ENCODE measurements around the gene PNLIPRP2.

Gene PNLIPRP2

DNA sequence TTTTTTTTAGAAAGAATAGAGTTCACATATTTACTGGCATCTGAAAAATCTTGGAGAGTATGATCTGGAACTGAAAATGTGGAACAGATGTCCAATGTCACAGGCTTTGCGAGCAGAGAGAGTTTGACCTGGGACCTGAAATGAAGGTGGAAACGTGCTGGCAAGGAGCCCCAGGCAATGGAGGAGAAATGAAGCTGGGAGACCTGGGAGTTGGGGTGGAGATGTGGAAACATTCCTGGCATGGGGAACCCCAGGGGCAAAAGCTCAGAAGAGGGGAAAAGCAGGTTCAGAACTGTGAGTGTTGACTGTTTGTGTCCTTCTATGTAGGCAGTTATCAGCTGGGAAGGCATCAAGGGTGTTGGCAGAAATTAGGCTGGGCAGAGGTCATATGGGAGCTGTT lies 7.3 kb upstream of the PNLIPRP2 start:
- no peak for DNase-seq

DNA sequence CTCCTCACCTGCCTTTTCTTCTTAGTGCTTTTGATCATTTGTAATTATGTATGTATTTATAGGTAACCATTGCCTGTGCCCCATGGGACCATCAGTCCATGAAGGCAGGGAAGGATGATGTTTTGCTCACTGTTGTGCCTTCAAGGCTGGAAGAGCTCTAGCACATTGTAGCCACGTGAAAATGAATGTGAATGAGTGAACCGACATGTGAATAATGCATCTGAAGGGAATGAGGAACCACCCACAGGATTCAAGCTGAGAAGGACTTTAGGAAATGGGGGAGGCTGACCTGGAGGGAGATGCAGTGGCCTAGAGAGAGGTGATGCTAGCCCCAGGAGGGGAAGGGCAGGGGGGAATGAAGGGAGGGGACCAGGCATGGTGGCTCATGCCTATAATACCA lies 6.0 kb upstream of the PNLIPRP2 start:
- DNase-seq: no peak

- DNase-seq: no peak
These were observed 5.5 kb upstream of the PNLIPRP2 start for GRCh38 chr10:116615199-116615776.

DNA sequence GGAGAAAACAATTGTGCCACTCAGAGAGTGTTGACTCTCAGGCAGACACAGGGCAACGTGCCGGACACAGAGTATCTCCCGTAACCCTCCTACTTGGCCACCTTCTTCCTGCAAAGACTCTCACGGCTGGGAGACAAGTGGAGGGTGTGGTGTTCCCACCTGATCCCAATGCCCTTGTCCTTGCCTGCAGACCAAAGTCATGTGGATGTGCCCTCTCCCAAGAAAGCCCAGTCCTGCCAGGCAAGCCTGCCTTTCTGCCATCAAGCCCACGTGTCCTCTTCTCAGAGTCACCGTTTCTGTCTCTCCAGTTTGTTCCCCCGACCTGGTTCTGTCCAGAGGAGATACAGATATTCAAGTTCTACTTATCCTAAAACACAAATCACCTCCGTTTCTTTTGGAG lies 723 bp downstream of the PNLIPRP2 start:
- DNase-seq: no peak

DNA sequence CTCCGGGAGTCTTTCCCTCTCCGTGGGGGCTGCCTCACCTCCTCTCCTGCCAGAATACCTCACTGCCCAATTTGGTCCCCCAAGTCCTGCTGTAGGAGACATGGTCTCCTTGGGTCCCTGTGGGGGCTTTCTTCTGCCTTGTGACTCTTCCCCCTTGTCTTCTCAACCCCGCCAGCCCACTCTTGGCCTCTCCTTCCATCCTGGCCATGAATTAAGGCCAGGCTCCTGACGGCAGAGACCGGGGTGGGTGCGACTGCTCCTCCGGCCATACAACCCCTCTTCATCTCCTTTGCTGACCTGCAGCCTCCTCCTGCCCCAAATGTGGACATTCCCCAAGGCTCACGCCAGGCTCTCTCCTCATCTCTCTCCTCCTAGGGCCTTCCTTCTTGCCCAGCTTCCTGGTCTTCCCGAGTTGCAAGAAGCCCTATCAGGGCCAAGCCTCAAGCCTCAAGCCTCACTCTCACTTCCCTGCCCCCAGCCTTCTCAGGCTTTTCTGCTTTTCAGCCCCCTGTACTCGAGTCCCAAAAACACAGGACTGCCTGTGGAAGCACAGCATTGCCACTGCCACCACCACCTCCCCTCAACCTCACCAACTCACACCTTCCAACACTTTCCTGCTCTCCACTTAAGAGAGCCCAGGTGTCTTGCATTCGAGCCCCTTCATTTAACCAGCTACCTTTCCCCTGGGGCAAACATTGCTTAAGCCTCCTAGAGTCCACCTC lies 1.3 kb downstream of the PNLIPRP2 start:
- DNase-seq: no peak

DNA sequence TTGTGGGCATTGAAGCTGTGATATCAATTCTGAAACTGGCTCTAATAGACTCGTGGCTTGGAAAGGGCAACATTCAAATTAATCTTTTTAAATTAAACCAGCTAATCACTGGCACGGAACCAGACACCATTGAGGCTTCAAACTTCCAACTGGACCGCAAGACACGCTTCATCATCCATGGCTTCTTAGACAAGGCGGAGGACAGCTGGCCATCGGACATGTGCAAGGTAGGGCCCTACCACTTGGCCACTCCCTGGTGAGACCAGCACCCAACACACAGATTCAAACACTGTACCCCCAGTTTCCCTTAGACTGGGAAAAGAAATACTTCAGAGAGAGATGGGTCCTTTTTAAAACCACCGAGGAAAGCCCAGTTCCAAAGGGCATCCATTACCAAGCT lies 5.1 kb downstream of the PNLIPRP2 start:
- DNase-seq: no peak

- DNase-seq: no peak
These were observed 6.1 kb downstream of the PNLIPRP2 start for GRCh38 chr10:116626815-116627214.

GRCh38 chr10:116627386-116627933 lies 6.7 kb downstream of the PNLIPRP2 start:
- DNase-seq: no peak

GRCh38 chr10:116629340-116629739 lies 8.6 kb downstream of the PNLIPRP2 start:
- DNase-seq: no peak

- DNase-seq: no peak
These were observed 9.3 kb downstream of the PNLIPRP2 start for GRCh38 chr10:116630020-116630419.

DNA sequence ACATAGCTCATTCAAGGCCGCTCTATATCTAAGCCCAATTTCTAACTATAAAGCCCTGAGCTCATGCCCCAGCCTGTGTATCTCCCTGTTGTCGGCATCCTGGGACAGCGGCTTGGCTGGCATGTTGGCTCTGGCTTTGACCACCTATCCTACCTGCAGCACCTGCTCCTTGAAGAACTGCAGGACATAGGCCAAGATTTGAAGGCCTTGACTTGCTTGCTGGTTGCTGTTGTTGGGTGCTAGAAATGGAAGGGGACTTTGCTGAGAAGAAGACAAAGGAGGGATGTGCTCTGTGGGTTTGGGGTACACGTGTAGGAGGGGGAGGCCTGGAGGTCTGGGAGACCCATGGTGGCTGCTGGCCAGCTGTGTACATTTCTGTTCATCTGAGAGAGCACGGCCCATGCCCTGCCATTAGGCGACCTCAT lies 11.1 kb downstream of the PNLIPRP2 start:
- DNase-seq: no peak

DNA sequence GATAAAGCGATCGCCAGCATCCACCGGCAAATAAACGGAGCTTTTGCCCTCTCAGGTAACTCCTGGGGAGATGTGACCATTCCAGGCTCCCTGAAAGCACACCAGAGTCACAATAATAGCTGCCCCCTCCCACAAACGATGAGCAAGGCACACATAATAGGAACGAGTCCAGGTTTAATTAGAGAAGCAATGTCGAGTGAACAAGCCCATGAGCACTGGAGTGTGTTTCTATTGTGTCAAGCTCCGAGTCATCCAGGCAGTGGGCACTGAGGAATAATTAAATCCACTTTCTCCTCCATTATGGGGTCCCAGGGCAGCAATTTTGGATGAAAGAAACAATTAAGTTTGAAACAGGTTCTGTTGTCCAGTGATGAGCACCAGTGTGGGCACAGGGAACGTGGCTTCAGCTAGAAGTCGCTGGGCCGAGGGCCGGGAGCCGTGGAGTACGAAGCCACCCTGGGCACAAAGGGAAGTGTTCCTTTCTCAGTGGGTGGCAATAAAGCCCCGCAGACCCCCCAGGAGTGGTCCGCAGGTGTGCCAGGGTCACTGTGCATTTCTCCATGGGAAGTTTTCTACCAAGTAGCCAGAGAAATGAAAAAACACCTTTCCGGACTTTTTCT lies 12.0 kb downstream of the PNLIPRP2 start:
- no peak for DNase-seq

DNA sequence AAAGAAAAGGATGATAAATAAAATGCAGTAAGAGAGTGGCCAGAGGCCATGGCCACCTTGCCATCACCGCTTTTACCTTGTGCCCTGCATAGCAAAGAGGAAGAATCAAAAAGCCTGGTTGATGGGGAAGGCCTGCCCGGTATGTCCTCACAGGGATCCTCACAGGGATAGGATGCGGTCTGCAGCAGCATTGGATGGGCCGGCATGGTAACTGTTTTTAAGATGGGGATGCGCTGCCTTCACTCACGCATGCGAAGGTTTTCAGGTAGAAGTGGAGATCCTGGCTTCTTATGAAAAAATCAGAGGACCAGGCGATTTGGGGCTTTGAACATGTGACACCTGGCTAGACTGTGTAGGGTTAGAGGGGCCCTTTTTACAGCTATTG lies 12.5 kb downstream of the PNLIPRP2 start:
- no peak for DNase-seq

GRCh38 chr10:116634126-116634975 lies 13.6 kb downstream of the PNLIPRP2 start:
- no peak for DNase-seq

GRCh38 chr10:116636385-116636784 lies 15.6 kb downstream of the PNLIPRP2 start:
- DNase-seq: no peak

- DNase-seq: no peak
These were observed 16.2 kb downstream of the PNLIPRP2 start for GRCh38 chr10:116636976-116637375.

DNA sequence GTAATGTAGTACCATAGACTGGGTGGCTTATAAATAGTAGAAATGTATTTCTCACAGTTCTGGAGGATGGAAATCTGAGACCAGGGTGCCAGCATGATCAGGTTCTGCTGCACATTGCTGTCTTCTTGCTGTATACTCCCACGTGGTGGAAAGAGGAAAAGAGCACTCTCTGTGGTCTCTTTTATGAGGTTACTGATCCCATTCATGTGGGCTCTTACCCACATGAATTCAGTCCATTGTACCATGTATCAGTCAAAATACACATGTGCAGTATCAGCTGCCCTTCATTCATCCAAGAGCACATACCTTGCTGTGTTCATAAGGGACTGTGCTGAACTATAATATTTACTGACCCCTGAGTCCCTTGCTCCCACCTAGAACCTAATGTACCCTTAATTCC lies 17.1 kb downstream of the PNLIPRP2 start:
- DNase-seq: no peak

GRCh38 chr10:116646502-116646901 lies 25.7 kb downstream of the PNLIPRP2 start:
- no peak for DNase-seq

DNA sequence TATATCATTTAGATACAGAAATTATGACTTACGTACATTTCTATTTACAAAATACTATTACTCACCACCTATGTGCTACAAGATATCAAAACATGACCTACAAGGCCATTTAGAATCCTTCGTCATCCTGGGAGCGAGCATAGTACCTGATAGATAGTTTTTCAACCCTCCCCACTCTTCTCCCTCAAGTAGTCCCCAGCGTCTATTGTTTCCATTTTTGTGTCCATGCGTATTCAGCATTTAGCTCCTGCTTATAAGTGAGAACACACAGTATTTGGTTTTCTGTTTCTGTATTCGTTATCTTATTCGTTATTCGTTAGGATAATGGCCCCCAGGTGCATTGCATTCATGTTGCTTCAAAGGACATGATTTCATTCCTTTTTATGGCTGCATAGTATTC lies 28.1 kb downstream of the PNLIPRP2 start:
- no peak for DNase-seq

DNA sequence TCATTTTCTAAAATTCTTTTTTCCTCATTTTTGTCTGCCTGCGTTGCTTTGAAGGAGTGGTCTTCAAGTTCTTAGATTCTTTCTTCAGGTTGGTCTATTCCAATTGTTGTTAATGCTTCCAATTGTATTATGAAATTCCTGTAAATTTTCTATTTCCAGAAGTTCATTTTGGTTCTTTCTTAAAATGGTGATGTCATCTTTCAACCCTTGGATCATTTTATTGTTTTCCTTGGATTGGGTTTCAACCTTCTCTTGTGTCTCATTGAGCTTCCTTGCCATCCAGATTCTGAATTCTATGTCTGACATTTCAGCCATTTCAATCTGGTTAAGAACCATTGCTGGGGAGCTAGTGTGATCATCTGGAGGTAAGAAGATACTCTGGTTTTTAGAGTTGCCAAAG lies 33.1 kb downstream of the PNLIPRP2 start:
- no peak for DNase-seq

GRCh38 chr10:116654816-116655215 lies 34.1 kb downstream of the PNLIPRP2 start:
- no peak for DNase-seq

GRCh38 chr10:116655568-116655967 lies 34.8 kb downstream of the PNLIPRP2 start:
- DNase-seq: no peak

- DNase-seq: no peak
These were observed 35.3 kb downstream of the PNLIPRP2 start for GRCh38 chr10:116656044-116656443.
